ENCODE data around the gene CDK16.

CDK16 gene

GRCh38 chrX:47206316-47206715, 12.2 kb upstream of the CDK16 start:
- H3K9ac ChIP-seq (ENCODE audit: low read length), result no peak overlapping the region
- no peak overlapping the region for H3K14ac ChIP-seq (ENCODE audit: low read length in 2 of 2)
- H3K23ac ChIP-seq (ENCODE audit: low read length in 2 of 2), result no peak overlapping the region
- no peak for DNase-seq
- H2BK5ac ChIP-seq (ENCODE audit: low read depth, low read length, poor library complexity, severe bottlenecking), result no peak overlapping the region
- H3K18ac ChIP-seq (ENCODE audit: low read depth in 1 of 2, low read length in 2 of 2), result no peak overlapping the region
- no peak overlapping the region for H3K4me3 ChIP-seq (ENCODE audit: insufficient read depth in 1 of 2, low read depth in 1 of 2, low read length in 2 of 2)
- peaks cover 7% of the 10 kb centered on the region for H3K79me1 ChIP-seq (replicated peaks; ENCODE audit: low read length, poor library complexity, severe bottlenecking)
- no peak overlapping the region for H4K91ac ChIP-seq (ENCODE audit: low read length)
- WGBS, result 100% methylated on average over 2 of the region's 3 CpGs
- H3K4me1 ChIP-seq (ENCODE audit: control insufficient read depth, insufficient read depth, low read depth, low read length), result peaks cover 3% of the 10 kb centered on the region
- no peak overlapping the region for H2AFZ ChIP-seq (ENCODE audit: low read depth, low read length)
- no peaks in the 10 kb centered on the region for H3K27me3 ChIP-seq (ENCODE audit: control insufficient read depth in 1 of 2, insufficient read depth in 1 of 2, low read length in 2 of 2)
- no peaks in the 10 kb centered on the region for H3K9me3 ChIP-seq (ENCODE audit: control insufficient read depth, low read length)
- H2BK15ac ChIP-seq (ENCODE audit: low read depth, poor library complexity, severe bottlenecking), result no peak overlapping the region
- H3K36me3 ChIP-seq (ENCODE audit: control insufficient read depth in 1 of 2, insufficient read depth in 2 of 2, low read depth in 1 of 2, low read length in 2 of 2), result peaks cover 79 to 98% of the 10 kb centered on the region in 2 experiments
- H3K4me2 ChIP-seq (ENCODE audit: low read length, poor library complexity, severe bottlenecking), result no peak overlapping the region
- no peak overlapping the region for H2AK5ac ChIP-seq (ENCODE audit: low read length, severe bottlenecking)
- H2BK120ac ChIP-seq (ENCODE audit: low read depth, low read length), result no peak overlapping the region
- H3K27ac ChIP-seq (ENCODE audit: low read length, poor library complexity, severe bottlenecking), result no peak overlapping the region
- no peak overlapping the region for H3K4ac ChIP-seq (ENCODE audit: low read depth in 1 of 2, low read length in 2 of 2)
- H4K8ac ChIP-seq (ENCODE audit: low read length), result no peak overlapping the region
- H2BK12ac ChIP-seq (ENCODE audit: low read length in 2 of 2), result no peak overlapping the region

DNA sequence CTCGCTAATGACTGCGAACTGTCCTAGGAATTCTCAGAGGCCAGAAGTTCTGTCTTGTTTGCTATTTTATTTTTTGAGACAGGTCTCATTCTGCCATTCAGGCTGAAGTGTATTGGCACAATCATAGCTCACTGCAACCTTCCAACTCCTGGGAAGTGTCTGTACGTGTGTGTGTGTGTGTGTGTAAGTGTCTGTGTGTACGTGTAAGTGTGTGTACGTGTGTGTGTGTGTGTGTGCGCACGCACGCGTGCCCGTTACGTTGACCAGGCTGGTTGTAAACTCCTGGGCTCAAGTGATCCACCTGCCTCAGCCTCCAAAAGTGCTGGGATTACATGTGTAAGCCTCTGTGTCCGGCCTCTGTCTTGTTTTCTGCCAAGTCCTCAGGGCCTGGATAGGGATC, 10.4 kb upstream of the CDK16 start:
- Histone ChIP-seq H3K27me3 (ENCODE audit: control insufficient read depth in 1 of 2, insufficient read depth in 1 of 2, low read length in 2 of 2) (no peaks in the 10 kb centered on the region), H3K4ac (ENCODE audit: low read depth in 1 of 2, low read length in 2 of 2) (no peak overlapping the region), H3K9me3 (ENCODE audit: control insufficient read depth, low read length) (no peaks in the 10 kb centered on the region), H2BK12ac (ENCODE audit: low read length in 2 of 2) (no peak overlapping the region), H3K18ac (ENCODE audit: low read depth in 1 of 2, low read length in 2 of 2) (no peak overlapping the region), H2AK5ac (ENCODE audit: low read length, severe bottlenecking) (no peak overlapping the region), H3K4me2 (ENCODE audit: low read length, poor library complexity, severe bottlenecking) (no peak overlapping the region), H3K23ac (ENCODE audit: low read length in 2 of 2) (no peak overlapping the region), H2BK5ac (ENCODE audit: low read depth, low read length, poor library complexity, severe bottlenecking) (no peak overlapping the region), H2AFZ (ENCODE audit: low read depth, low read length) (no peak overlapping the region), H3K9ac (ENCODE audit: low read length) (no peak overlapping the region), H3K79me1 (replicated peaks; ENCODE audit: low read length, poor library complexity, severe bottlenecking) (peaks cover 6% of the 10 kb centered on the region), H3K4me1 (ENCODE audit: control insufficient read depth, insufficient read depth, low read depth, low read length) (peaks cover 3% of the 10 kb centered on the region), H2BK15ac (ENCODE audit: low read depth, poor library complexity, severe bottlenecking) (no peak overlapping the region), H3K14ac (ENCODE audit: low read length in 2 of 2) (no peak overlapping the region), H4K8ac (ENCODE audit: low read length) (no peak overlapping the region), H3K36me3 (ENCODE audit: control insufficient read depth in 1 of 2, insufficient read depth in 2 of 2, low read depth in 1 of 2, low read length in 2 of 2) (peaks cover 74 to 98% of the 10 kb centered on the region in 2 experiments), H4K91ac (ENCODE audit: low read length) (no peak overlapping the region), H3K4me3 (ENCODE audit: insufficient read depth in 1 of 2, low read depth in 1 of 2, low read length in 2 of 2) (no peak overlapping the region), H3K27ac (ENCODE audit: low read length, poor library complexity, severe bottlenecking) (no peak overlapping the region), H2BK120ac (ENCODE audit: low read depth, low read length) (no peak overlapping the region)
- DNase-seq, result no peak
- WGBS, result 94% methylated on average over 11 of the region's 12 CpGs

GRCh38 chrX:47209508-47210238, 8.8 kb upstream of the CDK16 start:
- Histone ChIP-seq H3K23ac (ENCODE audit: low read length in 2 of 2) (no peak overlapping the region), H3K4me3 (ENCODE audit: insufficient read depth in 1 of 2, low read depth in 1 of 2, low read length in 2 of 2) (no peak overlapping the region), H4K8ac (ENCODE audit: low read length) (no peak overlapping the region), H3K4me1 (ENCODE audit: control insufficient read depth, insufficient read depth, low read depth, low read length) (peaks cover 4% of the 10 kb centered on the region), H4K91ac (ENCODE audit: low read length) (no peak overlapping the region), H3K36me3 (ENCODE audit: control insufficient read depth in 1 of 2, insufficient read depth in 2 of 2, low read depth in 1 of 2, low read length in 2 of 2) (peaks cover 70 to 97% of the 10 kb centered on the region in 2 experiments), H3K18ac (ENCODE audit: low read depth in 1 of 2, low read length in 2 of 2) (no peak overlapping the region), H3K4me2 (ENCODE audit: low read length, poor library complexity, severe bottlenecking) (no peak overlapping the region), H3K9me3 (ENCODE audit: control insufficient read depth, low read length) (no peaks in the 10 kb centered on the region), H2BK120ac (ENCODE audit: low read depth, low read length) (no peak overlapping the region), H2BK15ac (ENCODE audit: low read depth, poor library complexity, severe bottlenecking) (no peak overlapping the region), H2AFZ (ENCODE audit: low read depth, low read length) (no peak overlapping the region), H3K79me1 (replicated peaks; ENCODE audit: low read length, poor library complexity, severe bottlenecking) (peaks cover 6% of the 10 kb centered on the region), H2BK5ac (ENCODE audit: low read depth, low read length, poor library complexity, severe bottlenecking) (no peak overlapping the region), H2BK12ac (ENCODE audit: low read length in 2 of 2) (no peak overlapping the region), H3K27ac (ENCODE audit: low read length, poor library complexity, severe bottlenecking) (no peak overlapping the region), H3K4ac (ENCODE audit: low read depth in 1 of 2, low read length in 2 of 2) (no peak overlapping the region), H3K9ac (ENCODE audit: low read length) (no peak overlapping the region), H3K14ac (ENCODE audit: low read length in 2 of 2) (no peak overlapping the region), H2AK5ac (ENCODE audit: low read length, severe bottlenecking) (no peak overlapping the region), H3K27me3 (ENCODE audit: control insufficient read depth in 1 of 2, insufficient read depth in 1 of 2, low read length in 2 of 2) (no peaks in the 10 kb centered on the region)
- 97% methylated on average over 14 of the region's 16 CpGs for WGBS
- no peak for DNase-seq

- DNase-seq, result no peak
- Histone ChIP-seq H3K4ac (ENCODE audit: low read depth in 1 of 2, low read length in 2 of 2) (no peak overlapping the region), H2AFZ (ENCODE audit: low read depth, low read length) (no peak overlapping the region), H3K79me1 (replicated peaks; ENCODE audit: low read length, poor library complexity, severe bottlenecking) (peaks cover 3% of the 10 kb centered on the region), H4K8ac (ENCODE audit: low read length) (no peak overlapping the region), H2BK15ac (ENCODE audit: low read depth, poor library complexity, severe bottlenecking) (no peak overlapping the region), H2BK120ac (ENCODE audit: low read depth, low read length) (no peak overlapping the region), H3K23ac (ENCODE audit: low read length in 2 of 2) (no peak overlapping the region), H3K27ac (ENCODE audit: low read length, poor library complexity, severe bottlenecking) (no peak overlapping the region), H2AK5ac (ENCODE audit: low read length, severe bottlenecking) (no peak overlapping the region), H4K91ac (ENCODE audit: low read length) (no peak overlapping the region), H3K9me3 (ENCODE audit: control insufficient read depth, low read length) (no peaks in the 10 kb centered on the region), H3K4me2 (ENCODE audit: low read length, poor library complexity, severe bottlenecking) (no peak overlapping the region), H3K18ac (ENCODE audit: low read depth in 1 of 2, low read length in 2 of 2) (no peak overlapping the region), H3K36me3 (ENCODE audit: control insufficient read depth in 1 of 2, insufficient read depth in 2 of 2, low read depth in 1 of 2, low read length in 2 of 2) (peaks cover 72 to 97% of the 10 kb centered on the region in 2 experiments), H2BK12ac (ENCODE audit: low read length in 2 of 2) (no peak overlapping the region), H3K9ac (ENCODE audit: low read length) (no peak overlapping the region), H3K27me3 (ENCODE audit: control insufficient read depth in 1 of 2, insufficient read depth in 1 of 2, low read length in 2 of 2) (no peaks in the 10 kb centered on the region), H3K14ac (ENCODE audit: low read length in 2 of 2) (no peak overlapping the region), H3K4me1 (ENCODE audit: control insufficient read depth, insufficient read depth, low read depth, low read length) (peaks cover 8% of the 10 kb centered on the region), H2BK5ac (ENCODE audit: low read depth, low read length, poor library complexity, severe bottlenecking) (no peak overlapping the region), H3K4me3 (ENCODE audit: insufficient read depth in 1 of 2, low read depth in 1 of 2, low read length in 2 of 2) (no peak overlapping the region)
- WGBS, result 100% methylated on average over 2 of the region's 15 CpGs
Observed at GRCh38 chrX:47210661-47211425, 7.6 kb upstream of the CDK16 start.
